Transverse colon (tissue), 4 donors: ENCODE data around the gene CEP104. TPM values are rescaled to one million over a fixed set of nuclear protein-coding genes. Genes with fewer than 3 reads are reported as not detected.

Source experiments
- DNase-seq: peaks from one replicate; pipeline ENCODE4 v3.0.0-alpha.2; 2019
- H3K27ac ChIP-seq, 4 donors: fragments of 200-600 bp; sonication (generic); 2 replicates each; pipeline ENCODE4 v1.5.1; 2016 to 2018; ENCODE audit warnings: inconsistent platforms in 4 of 4
- H3K27me3 ChIP-seq: fragments of 200-600 bp; sonication (generic); 2 replicates; pipeline ENCODE4 v1.5.1; 2017; ENCODE audit warnings: inconsistent platforms
- H3K36me3 ChIP-seq, 4 donors: fragments of 200-600 bp; sonication (generic); 2 replicates each; pipeline ENCODE4 v1.5.1; 2017 to 2019; ENCODE audit warnings: inconsistent platforms in 4 of 4
- H3K4me1 ChIP-seq, 4 donors: fragments of 200-600 bp; sonication (generic); 2 replicates each; pipeline ENCODE4 v1.5.1; 2017 to 2020; ENCODE audit warnings: inconsistent platforms in 4 of 4
- H3K4me3 ChIP-seq, 4 donors: fragments of 200-600 bp; sonication (generic); 1 replicate in 1 of 4; 2 replicates in 3 of 4; pipeline versions ENCODE4 v1.5.1 to v1.6.1; 2017 to 2019; ENCODE audit warnings: inconsistent platforms in 4 of 4
- H3K9me3 ChIP-seq, 2 donors: fragments of 200-600 bp; sonication (generic); 2 replicates each; pipeline ENCODE4 v1.5.1; 2017 to 2019; ENCODE audit warnings: inconsistent platforms in 2 of 2
- EP300 ChIP-seq: sonication (generic); formaldehyde crosslinking; IDR thresholded peaks from one replicate; pipeline ENCODE4 v1.6.1; 2017; ENCODE audit warnings: antibody characterized with exemption, low read depth
- POLR2A ChIP-seq: fragments of 450-650 bp; IDR thresholded peaks from one replicate; pipeline ENCODE4 v1.6.1; 2016; ENCODE audit warnings: antibody characterized with exemption, mild to moderate bottlenecking, moderate library complexity
- POLR2AphosphoS5 ChIP-seq, 3 donors: sonication (generic); formaldehyde crosslinking; IDR thresholded peaks; one replicate each; pipeline ENCODE4 v1.6.1; 2016; ENCODE audit warnings: antibody characterized with exemption in 3 of 3
- WGBS, 2 donors: methylation state at CpG; one replicate each; pipeline ENCODE4 v1.1.5; 2018; ENCODE audit warnings: low coverage in 1 of 2; 5-methylcytosine and 5-hydroxymethylcytosine counted together
- in situ Hi-C, 4 donors: fragments of 200-750 bp; cut with MboI; loops; one replicate each; pipeline versions ENCODE4 v1.15.0 to v1.15.1; 2017; ENCODE audit warnings: low sequenced_read_pairs in 3 of 4, low pct_ligation_motif_present in 1 of 4, low pct_unique_long_range_greater_than_20kb in 1 of 4
- intact Hi-C: fragments of 100-400 bp; cut with DNase I; formaldehyde crosslinking; loops from one replicate; pipeline ENCODE4 v1.15.1; 2023; ENCODE audit warnings: low total_unique reads
- total RNA-seq, 4 donors: library from RNA; depleted of rRNA; stranded (reverse); fragments of >200 nt; gene quantifications; one replicate each; pipeline ENCODE4 v1.1.0, GENCODE V29; 2016
- TF ChIP-seq, protein P1 (sequence below), 5 experiments: fragments of 200-600 bp in 3 of 5; fragments of 450-650 bp in 2 of 5; sonication (generic) in 3 of 5; IDR thresholded peaks; 1 replicate in 2 of 5; 2 replicates in 3 of 5; pipeline ENCODE4 v1.5.1; 2016 to 2017; ENCODE audit warnings: antibody characterized with exemption in 5 of 5, inconsistent platforms in 3 of 5, mild to moderate bottlenecking in 2 of 5, moderate library complexity in 1 of 5

CEP104 gene
- total RNA-seq, 4 donors from 2014 or later: 34.4 to 57.7 (median 43.5) TPM

GRCh38 chr1:3871451-3871805, 14.4 kb upstream of the CEP104 start:
- H3K4me3 ChIP-seq: no peak overlapping the region
- intact Hi-C loops (no loop called here), in situ Hi-C loops (no loop called here)
- H3K36me3 ChIP-seq: peaks cover 0 to 16% (median 0%) of the 10 kb centered on the region in 4 donors
- 94% methylated on average over 7 of the region's 7 CpGs; no CpG with 5 or more reads in 1 of the 2 donors for WGBS, 2 donors
- no peaks in the 10 kb centered on the region for H3K9me3 ChIP-seq
- H3K4me1 ChIP-seq: no peaks in the 10 kb centered on the region
- no peaks in the 10 kb centered on the region for H3K27me3 ChIP-seq
- no peak for TF ChIP-seq EP300
- TF ChIP-seq, protein P1, sequence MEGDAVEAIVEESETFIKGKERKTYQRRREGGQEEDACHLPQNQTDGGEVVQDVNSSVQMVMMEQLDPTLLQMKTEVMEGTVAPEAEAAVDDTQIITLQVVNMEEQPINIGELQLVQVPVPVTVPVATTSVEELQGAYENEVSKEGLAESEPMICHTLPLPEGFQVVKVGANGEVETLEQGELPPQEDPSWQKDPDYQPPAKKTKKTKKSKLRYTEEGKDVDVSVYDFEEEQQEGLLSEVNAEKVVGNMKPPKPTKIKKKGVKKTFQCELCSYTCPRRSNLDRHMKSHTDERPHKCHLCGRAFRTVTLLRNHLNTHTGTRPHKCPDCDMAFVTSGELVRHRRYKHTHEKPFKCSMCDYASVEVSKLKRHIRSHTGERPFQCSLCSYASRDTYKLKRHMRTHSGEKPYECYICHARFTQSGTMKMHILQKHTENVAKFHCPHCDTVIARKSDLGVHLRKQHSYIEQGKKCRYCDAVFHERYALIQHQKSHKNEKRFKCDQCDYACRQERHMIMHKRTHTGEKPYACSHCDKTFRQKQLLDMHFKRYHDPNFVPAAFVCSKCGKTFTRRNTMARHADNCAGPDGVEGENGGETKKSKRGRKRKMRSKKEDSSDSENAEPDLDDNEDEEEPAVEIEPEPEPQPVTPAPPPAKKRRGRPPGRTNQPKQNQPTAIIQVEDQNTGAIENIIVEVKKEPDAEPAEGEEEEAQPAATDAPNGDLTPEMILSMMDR (IDR thresholded peaks at IDR 0.05): no peak
- TF ChIP-seq POLR2AphosphoS5 (IDR thresholded peaks at IDR 0.05): no peak
- TF ChIP-seq POLR2A: no peak
- H3K27ac ChIP-seq: no peak overlapping the region
- DNase-seq: no peak

DNA sequence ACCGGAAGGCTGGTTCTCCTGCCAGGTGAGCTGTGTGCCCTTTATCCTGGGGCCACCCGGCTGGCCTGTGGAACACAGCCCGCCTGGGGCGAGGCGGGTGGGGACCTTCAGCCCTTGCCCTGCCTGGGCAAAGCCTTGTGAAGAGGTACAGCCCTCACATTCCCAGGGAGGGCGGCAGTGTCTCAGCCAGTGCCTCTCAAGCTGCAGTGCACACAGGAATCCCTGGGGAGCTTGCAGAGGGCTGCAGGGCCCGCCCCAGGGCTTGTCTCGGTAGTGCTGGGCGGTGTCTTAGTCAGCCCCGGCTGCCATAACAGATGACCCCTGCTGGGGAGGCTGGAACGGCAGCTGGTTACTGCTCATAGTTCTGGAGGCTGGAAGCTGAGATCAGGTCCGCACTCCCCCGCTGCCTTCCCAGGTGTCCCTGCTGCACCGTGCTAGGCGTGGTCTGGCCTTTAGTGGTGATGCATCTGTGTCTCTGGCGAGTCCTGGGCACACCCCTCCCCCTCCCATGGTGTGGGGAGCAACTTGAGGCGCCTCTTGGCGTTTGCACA, 12.8 kb upstream of the CEP104 start:
- TF ChIP-seq, protein P1 (IDR thresholded peaks at IDR 0.05): no peak
- TF ChIP-seq POLR2AphosphoS5 (IDR thresholded peaks at IDR 0.05) (no peak), POLR2A (no peak), EP300 (no peak)
- Histone ChIP-seq H3K27ac (no peak overlapping the region), H3K9me3 (no peaks in the 10 kb centered on the region), H3K36me3 (peaks cover 0 to 16% (median 0%) of the 10 kb centered on the region in 4 donors), H3K27me3 (no peaks in the 10 kb centered on the region), H3K4me3 (no peak overlapping the region), H3K4me1 (no peaks in the 10 kb centered on the region)
- WGBS, 2 donors: 84% methylated on average over 9 of the region's 18 CpGs; no CpG with 5 or more reads in 1 of the 2 donors
- intact Hi-C loops: no loop called here
- in situ Hi-C loops: no loop called here
- no peak for DNase-seq

DNA sequence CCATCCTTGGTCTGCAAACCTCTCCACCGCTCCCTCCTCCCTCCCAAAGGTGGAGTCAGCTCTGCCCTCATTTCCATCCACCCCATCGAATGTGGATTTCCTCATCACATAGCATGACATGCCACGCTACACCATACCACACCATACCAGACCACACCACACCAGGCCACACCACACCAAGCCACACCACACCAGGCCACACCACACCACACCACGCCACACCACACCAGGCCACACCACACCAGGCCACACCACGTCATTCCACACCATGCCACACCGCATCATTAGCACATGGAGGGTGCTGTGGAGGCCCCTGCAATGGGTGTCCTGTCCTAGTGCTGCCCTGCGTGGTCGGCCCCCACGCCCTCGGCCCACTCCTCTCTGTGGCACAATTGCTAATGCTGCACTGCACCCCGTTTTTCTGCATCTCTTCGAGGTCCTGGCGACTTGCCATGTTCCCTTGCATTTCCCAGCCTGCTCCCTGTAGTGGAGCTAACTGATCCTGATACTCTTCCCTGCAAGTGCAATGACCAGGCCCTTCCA, 11.5 kb upstream of the CEP104 start:
- Histone ChIP-seq H3K4me1 (no peaks in the 10 kb centered on the region), H3K9me3 (no peaks in the 10 kb centered on the region), H3K4me3 (no peak overlapping the region), H3K27ac (no peak overlapping the region), H3K36me3 (peaks cover 0 to 13% (median 0%) of the 10 kb centered on the region in 4 donors), H3K27me3 (no peaks in the 10 kb centered on the region)
- intact Hi-C loops (no loop called here), in situ Hi-C loops (no loop called here)
- 72 to 100% methylated on average over 2 to 13 of the region's 13 CpGs for WGBS, 2 donors
- no peak for DNase-seq
- TF ChIP-seq, protein P1 (IDR thresholded peaks at IDR 0.05): no peak
- TF ChIP-seq EP300 (no peak), POLR2AphosphoS5 (IDR thresholded peaks at IDR 0.05) (no peak), POLR2A (no peak)

DNA sequence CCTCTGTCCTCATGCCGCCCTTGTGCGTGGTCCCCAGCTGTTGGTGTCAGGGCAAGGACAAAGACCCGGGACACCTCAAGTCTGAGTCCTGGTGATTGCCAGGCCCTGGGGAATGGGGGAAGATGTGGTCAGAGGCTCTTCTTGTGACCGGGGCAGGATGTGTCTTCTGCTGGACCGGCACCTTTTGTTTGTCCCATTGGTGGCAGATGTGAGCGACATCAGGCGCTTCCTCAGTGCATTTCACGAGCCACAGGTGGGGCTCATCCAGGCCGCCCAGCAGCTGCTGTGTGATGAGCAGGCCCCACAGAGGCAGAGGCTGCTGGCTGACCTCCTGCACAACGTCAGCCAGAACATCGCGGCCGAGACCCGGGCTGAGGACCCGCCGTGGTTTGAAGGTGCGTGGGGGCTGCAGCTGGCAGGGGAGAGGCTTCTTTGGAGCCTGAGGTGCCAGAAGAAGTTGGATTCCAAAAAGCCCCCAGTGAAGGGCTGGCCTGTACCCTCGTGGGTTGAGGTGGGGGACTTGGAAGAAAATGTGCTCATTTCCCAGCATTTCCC, 8.7 kb upstream of the CEP104 start:
- TF ChIP-seq POLR2A (no peak), POLR2AphosphoS5 (IDR thresholded peaks at IDR 0.05) (no peak), EP300 (no peak)
- TF ChIP-seq, protein P1 (IDR thresholded peaks at IDR 0.05): no peak
- intact Hi-C loops: no loop called here
- Histone ChIP-seq H3K27me3 (no peaks in the 10 kb centered on the region), H3K36me3 (peaks cover 0 to 3% (median 0%) of the 10 kb centered on the region in 4 donors), H3K4me3 (no peak overlapping the region), H3K9me3 (no peaks in the 10 kb centered on the region), H3K4me1 (no peaks in the 10 kb centered on the region), H3K27ac (no peak overlapping the region)
- 79 to 81% methylated on average over 3 to 18 of the region's 18 CpGs for WGBS, 2 donors
- DNase-seq: no peak
- in situ Hi-C loops: no loop called here
